GM12864 (cell line): ENCODE measurements around the gene ATAD1.
"Not testable (repeated sequence)": the region's sequence is repeated elsewhere in the genome, so short reads cannot be mapped to it uniquely, and the experiment has no call there.

Source experiments
- DNase-seq: peaks from one replicate; pipeline ENCODE4 v3.0.0-alpha.2; 2011; ENCODE audit warnings: low read depth
- H3K4me3 ChIP-seq: 2 replicates; pipeline ENCODE4 v1.5.1; 2011; ENCODE audit warnings: mild to moderate bottlenecking, low read depth, low read length, control low read depth
- CTCF ChIP-seq: IDR thresholded peaks from 2 replicates; pipeline ENCODE4 v1.5.1; 2011; ENCODE audit warnings: low read depth, mild to moderate bottlenecking, moderate library complexity, low read length, control low read depth, inconsistent platforms; ENCODE audit errors: missing control alignments

ATAD1 gene

GRCh38 chr10:87753995-87754866 lies 63.8 kb downstream of the ATAD1 start:
- no peak for TF ChIP-seq CTCF
- no peak overlapping the region for H3K4me3 ChIP-seq
- DNase-seq = no peak

- H3K4me3 ChIP-seq = no peak overlapping the region
- DNase-seq = no peak
- no peak for TF ChIP-seq CTCF
Observed at GRCh38 chr10:87752566-87752965, 65.5 kb downstream of the ATAD1 start.

- no peak for DNase-seq
- no peak for TF ChIP-seq CTCF
- no peak overlapping the region for H3K4me3 ChIP-seq
Observed at GRCh38 chr10:87751274-87751673, 66.8 kb downstream of the ATAD1 start.

- H3K4me3 ChIP-seq = no peak overlapping the region
- no peak for TF ChIP-seq CTCF
- no peak for DNase-seq
Observed at GRCh38 chr10:87750817-87751216, 67.2 kb downstream of the ATAD1 start.

GRCh38 chr10:87750001-87750671 lies 67.9 kb downstream of the ATAD1 start:
- TF ChIP-seq CTCF = no peak
- DNase-seq = no peak
- H3K4me3 ChIP-seq = no peak overlapping the region

- H3K4me3 ChIP-seq, DNase-seq: not testable (repeated sequence)
Observed at GRCh38 chr10:87748244-87748643, 69.8 kb downstream of the ATAD1 start.

- DNase-seq = no peak
- H3K4me3 ChIP-seq = no peak overlapping the region
- no peak for TF ChIP-seq CTCF
Observed at GRCh38 chr10:87746911-87747310, 71.1 kb downstream of the ATAD1 start.
